ENCODE data around the gene ADAMTS13. TPM values are rescaled to one million over a fixed set of nuclear protein-coding genes. Genes with fewer than 3 reads are reported as not detected.

Gene ADAMTS13
- total RNA-seq, 1 donor from 2014 or later = 12.9 TPM

DNA sequence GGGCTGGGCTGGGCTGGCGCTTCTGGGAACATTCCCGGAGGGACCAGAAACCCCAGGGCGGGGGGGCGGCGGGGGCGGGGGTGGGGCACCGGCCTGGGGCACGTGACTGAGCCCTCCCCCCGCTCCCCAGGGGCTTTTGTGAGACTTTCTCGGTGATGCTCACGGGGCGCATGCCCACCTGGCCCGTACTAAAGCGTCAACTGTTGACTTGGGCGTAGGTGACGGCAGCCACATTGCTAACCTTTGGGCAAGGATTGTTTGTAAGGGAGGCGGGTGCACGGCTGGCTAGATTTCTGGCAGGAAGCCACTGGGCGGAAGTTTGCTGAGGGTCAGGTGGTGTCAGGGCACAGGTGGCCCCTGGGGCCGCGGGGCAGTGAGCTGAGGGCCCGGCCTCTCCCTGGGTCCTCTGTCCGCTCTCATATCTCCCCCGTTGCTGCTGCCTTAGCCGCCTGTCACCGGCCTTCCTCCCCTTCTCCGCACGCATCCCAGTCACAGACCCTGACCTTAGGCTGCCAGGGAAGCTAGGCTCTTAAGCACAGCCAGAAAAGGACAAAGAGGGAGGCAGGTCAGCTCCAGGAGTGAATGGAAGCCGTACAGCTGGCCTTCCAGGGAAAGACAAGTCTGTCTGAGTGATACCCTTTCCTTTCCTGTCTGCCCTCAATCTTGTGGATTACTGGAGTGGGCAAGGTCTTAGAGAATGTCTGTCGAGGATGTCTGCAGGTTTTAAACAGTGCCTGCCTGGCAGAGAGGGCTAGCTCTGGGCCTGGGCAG is 38.4 kb downstream of the ADAMTS13 start:
- Mint-ChIP-seq H3K27me3 (no peaks in the 10 kb centered on the region), H3K9me3 (no peaks in the 10 kb centered on the region), H3K4me1 (ENCODE audit: unreplicated experiment) (peaks cover 9% of the 10 kb centered on the region), H3K4me3 (peak overlapping the region; percentile 92), H3K27ac (peak overlapping the region; percentile 92), H3K36me3 (no peaks in the 10 kb centered on the region)
- TF ChIP-seq, protein P1, sequence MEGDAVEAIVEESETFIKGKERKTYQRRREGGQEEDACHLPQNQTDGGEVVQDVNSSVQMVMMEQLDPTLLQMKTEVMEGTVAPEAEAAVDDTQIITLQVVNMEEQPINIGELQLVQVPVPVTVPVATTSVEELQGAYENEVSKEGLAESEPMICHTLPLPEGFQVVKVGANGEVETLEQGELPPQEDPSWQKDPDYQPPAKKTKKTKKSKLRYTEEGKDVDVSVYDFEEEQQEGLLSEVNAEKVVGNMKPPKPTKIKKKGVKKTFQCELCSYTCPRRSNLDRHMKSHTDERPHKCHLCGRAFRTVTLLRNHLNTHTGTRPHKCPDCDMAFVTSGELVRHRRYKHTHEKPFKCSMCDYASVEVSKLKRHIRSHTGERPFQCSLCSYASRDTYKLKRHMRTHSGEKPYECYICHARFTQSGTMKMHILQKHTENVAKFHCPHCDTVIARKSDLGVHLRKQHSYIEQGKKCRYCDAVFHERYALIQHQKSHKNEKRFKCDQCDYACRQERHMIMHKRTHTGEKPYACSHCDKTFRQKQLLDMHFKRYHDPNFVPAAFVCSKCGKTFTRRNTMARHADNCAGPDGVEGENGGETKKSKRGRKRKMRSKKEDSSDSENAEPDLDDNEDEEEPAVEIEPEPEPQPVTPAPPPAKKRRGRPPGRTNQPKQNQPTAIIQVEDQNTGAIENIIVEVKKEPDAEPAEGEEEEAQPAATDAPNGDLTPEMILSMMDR (conservative IDR thresholded peaks at IDR 0.05) = no peak
- DNase-seq (ENCODE audit: extremely low spot score, unreplicated experiment) = no peak

DNA sequence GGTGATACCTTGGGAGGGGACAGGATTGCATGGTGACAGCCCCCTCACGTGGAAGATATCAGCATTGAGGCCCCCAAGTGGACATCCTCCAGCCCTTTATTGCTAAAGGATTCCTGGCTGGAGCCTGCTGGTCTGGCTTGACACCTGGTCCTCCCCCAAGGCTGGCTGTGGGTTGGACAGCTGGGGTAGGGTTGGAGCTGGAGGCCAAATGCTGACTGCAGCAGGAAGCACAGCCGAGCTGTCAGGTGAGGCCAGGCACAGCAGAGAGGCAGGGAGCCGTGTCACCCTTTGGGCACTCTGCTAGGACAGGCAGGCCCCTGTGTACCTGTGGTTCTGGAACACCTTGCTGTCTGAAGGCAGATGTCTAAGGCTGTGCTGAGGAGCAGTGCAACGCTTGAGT is 39.8 kb downstream of the ADAMTS13 start:
- no peak for DNase-seq (ENCODE audit: extremely low spot score, unreplicated experiment)
- Mint-ChIP-seq H3K27me3 (no peaks in the 10 kb centered on the region), H3K27ac (peak overlapping the region; percentile 92)

DNA sequence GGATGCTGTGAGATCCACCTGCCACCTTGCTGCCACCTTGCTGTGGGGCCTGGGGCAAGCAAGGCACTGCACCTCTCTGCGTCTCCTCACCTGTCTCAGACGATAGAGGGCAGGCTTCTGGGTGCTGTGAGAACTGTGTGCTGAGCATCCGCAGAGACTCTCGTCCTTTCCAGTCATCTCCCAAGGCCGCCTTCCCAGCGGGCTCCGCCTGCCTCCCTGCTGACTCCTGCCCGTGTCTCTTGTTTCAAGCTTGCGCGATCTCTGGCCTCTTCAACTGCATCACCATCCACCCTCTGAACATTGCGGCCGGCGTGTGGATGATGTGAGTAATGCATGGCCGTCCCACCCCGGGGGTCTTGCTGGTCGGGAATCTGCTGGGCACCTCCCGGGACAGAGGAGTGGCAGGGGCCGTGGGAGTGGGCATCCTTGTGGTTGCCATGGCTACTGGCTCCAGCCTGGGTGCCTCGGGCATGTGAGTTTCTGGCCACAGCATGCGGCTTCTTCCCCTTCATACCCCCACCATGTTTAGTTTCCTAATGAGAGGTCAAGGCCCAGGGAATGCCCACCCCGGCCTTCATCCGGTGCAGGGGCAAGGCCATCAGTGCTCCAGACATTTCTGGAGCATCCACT is 41.2 kb downstream of the ADAMTS13 start:
- no peaks in the 10 kb centered on the region for H3K36me3 Mint-ChIP-seq
- H3K4me3 Mint-ChIP-seq = no peak overlapping the region
- H3K9me3 Mint-ChIP-seq = no peaks in the 10 kb centered on the region
- H3K27me3 Mint-ChIP-seq = no peaks in the 10 kb centered on the region
- TF ChIP-seq, protein P1 (conservative IDR thresholded peaks at IDR 0.05) = no peak
- H3K27ac Mint-ChIP-seq = peak overlapping the region; percentile 31
- peaks cover 9% of the 10 kb centered on the region for H3K4me1 Mint-ChIP-seq (ENCODE audit: unreplicated experiment)
- DNase-seq (ENCODE audit: extremely low spot score, unreplicated experiment) = no peak

More for the DNA sequence above, 39.8 kb downstream of the ADAMTS13 start:
- no peaks in the 10 kb centered on the region for H3K9me3 Mint-ChIP-seq
- peaks cover 9% of the 10 kb centered on the region for H3K4me1 Mint-ChIP-seq (ENCODE audit: unreplicated experiment)
- TF ChIP-seq, protein P1 (conservative IDR thresholded peaks at IDR 0.05) = no peak
- H3K36me3 Mint-ChIP-seq = no peaks in the 10 kb centered on the region
- H3K4me3 Mint-ChIP-seq = peak overlapping the region; percentile 92

- Mint-ChIP-seq H3K4me3 (no peak overlapping the region), H3K27ac (no peak overlapping the region), H3K36me3 (no peaks in the 10 kb centered on the region), H3K9me3 (no peaks in the 10 kb centered on the region), H3K4me1 (ENCODE audit: unreplicated experiment) (peaks cover 9% of the 10 kb centered on the region), H3K27me3 (no peaks in the 10 kb centered on the region)
- no peak for DNase-seq (ENCODE audit: extremely low spot score, unreplicated experiment)
- TF ChIP-seq, protein P1 (conservative IDR thresholded peaks at IDR 0.05) = no peak
Measured at GRCh38 chr9:133463864-133464615, 41.9 kb downstream of the ADAMTS13 start.

GRCh38 chr9:133464638-133465037 is 42.5 kb downstream of the ADAMTS13 start:
- TF ChIP-seq, protein P1 (conservative IDR thresholded peaks at IDR 0.05) = no peak
- Mint-ChIP-seq H3K4me1 (ENCODE audit: unreplicated experiment) (peaks cover 9% of the 10 kb centered on the region), H3K27me3 (no peaks in the 10 kb centered on the region), H3K36me3 (no peaks in the 10 kb centered on the region), H3K27ac (no peak overlapping the region), H3K4me3 (no peak overlapping the region), H3K9me3 (no peaks in the 10 kb centered on the region)
- DNase-seq (ENCODE audit: extremely low spot score, unreplicated experiment) = no peak

All from type B pancreatic cell (in vitro differentiated cells).